GM23338 (cell line): Measurements from ENCODE around the gene SCN7A. TPM values are rescaled to one million over a fixed set of nuclear protein-coding genes. Genes with fewer than 3 reads are reported as not detected.

Experiments used
- ATAC-seq: fragments of 200-7000 bp; cut with Tn5 transposase; 3 replicates; pipeline ENCODE4 v1.9.1; 2020
- DNase-seq: peaks from one replicate; pipeline ENCODE4 v3.0.0-alpha.2; 2015; ENCODE audit warnings: low spot score
- H2AFZ ChIP-seq: fragments of 200-600 bp; sonication (generic); 2 replicates; pipeline ENCODE4 v1.8.0; 2016; ENCODE audit warnings: antibody characterized with exemption, mild to moderate bottlenecking, moderate library complexity
- H3F3A ChIP-seq: fragments of 200-600 bp; sonication (generic); replicated peaks from 2 replicates; pipeline ENCODE4 v1.8.0; 2017; ENCODE audit warnings: antibody characterized with exemption, mixed run types, low read depth
- H3K27ac ChIP-seq: fragments of 200-600 bp; sonication (generic); 2 replicates; pipeline ENCODE4 v1.6.1; 2016; ENCODE audit warnings: low read depth
- H3K27me3 ChIP-seq: fragments of 200-600 bp; sonication (generic); 2 replicates; pipeline ENCODE4 v1.8.0; 2016; ENCODE audit warnings: mild to moderate bottlenecking, mixed run types, moderate library complexity; ENCODE audit not compliant: insufficient read depth
- H3K36me3 ChIP-seq: fragments of 200-600 bp; sonication (generic); 2 replicates; pipeline ENCODE4 v1.8.0; 2016; ENCODE audit warnings: mild to moderate bottlenecking; ENCODE audit not compliant: insufficient read depth
- H3K4me1 ChIP-seq: fragments of 200-600 bp; sonication (generic); 2 replicates; pipeline ENCODE4 v1.8.0; 2016; ENCODE audit warnings: mild to moderate bottlenecking, moderate library complexity; ENCODE audit not compliant: insufficient read depth
- H3K4me2 ChIP-seq: fragments of 200-600 bp; sonication (generic); 2 replicates; pipeline ENCODE4 v1.7.1; 2017; ENCODE audit warnings: mixed run types
- H3K4me3 ChIP-seq: fragments of 200-600 bp; sonication (generic); 2 replicates; pipeline ENCODE4 v1.6.1; 2016; ENCODE audit warnings: mixed run types
- H3K79me2 ChIP-seq: fragments of 200-600 bp; sonication (generic); replicated peaks from 2 replicates; pipeline ENCODE4 v1.8.0; 2017; ENCODE audit warnings: mild to moderate bottlenecking; ENCODE audit not compliant: insufficient read depth
- H3K9me2 ChIP-seq: fragments of 200-600 bp; sonication (generic); 2 replicates; pipeline ENCODE4 v1.8.0; 2017; ENCODE audit not compliant: insufficient read depth
- H4K20me1 ChIP-seq: fragments of 200-600 bp; sonication (generic); replicated peaks from 2 replicates; pipeline ENCODE4 v1.8.0; 2017; ENCODE audit warnings: mild to moderate bottlenecking; ENCODE audit not compliant: insufficient read depth
- H3K27ac Mint-ChIP-seq: 2 replicates; pipeline ENCODE4 v1.8.0; 2020; ENCODE audit warnings: inconsistent platforms, mild to moderate bottlenecking, moderate library complexity, mixed read lengths
- H3K27me3 Mint-ChIP-seq: 3 replicates; pipeline ENCODE4 v1.8.0; 2022; ENCODE audit warnings: low read depth, mild to moderate bottlenecking, moderate library complexity, mixed read lengths, inconsistent platforms; ENCODE audit not compliant: insufficient read depth, poor library complexity
- H3K36me3 Mint-ChIP-seq: 3 replicates; pipeline ENCODE4 v1.8.0; 2021; ENCODE audit warnings: low read depth, mild to moderate bottlenecking, inconsistent platforms, moderate library complexity, mixed read lengths
- H3K4me1 Mint-ChIP-seq: 3 replicates; pipeline ENCODE4 v1.8.0; 2020; ENCODE audit warnings: mild to moderate bottlenecking, inconsistent platforms, mixed read lengths
- H3K4me3 Mint-ChIP-seq: 3 replicates; pipeline ENCODE4 v1.8.0; 2021; ENCODE audit warnings: moderate library complexity, mild to moderate bottlenecking, inconsistent platforms, mixed read lengths
- H3K9me3 Mint-ChIP-seq: 3 replicates; pipeline ENCODE4 v1.8.0; 2020; ENCODE audit warnings: moderate library complexity, mild to moderate bottlenecking, inconsistent platforms, mixed read lengths
- CTCF ChIP-seq, 2 experiments: fragments of 200-600 bp in 1 of 2; sonication (generic) in 1 of 2; conservative IDR thresholded peaks; 2 replicates each; pipeline versions ENCODE4 v1.5.1 to v1.6.1; 2016 to 2017; ENCODE audit warnings: antibody characterized with exemption in 2 of 2, low read depth in 2 of 2, mild to moderate bottlenecking in 2 of 2, moderate library complexity in 1 of 2
- ETS1 ChIP-seq: IDR thresholded peaks from 2 replicates; pipeline ENCODE4 v1.6.1; 2016; ENCODE audit warnings: antibody characterized with exemption
- EZH2 ChIP-seq: fragments of 200-600 bp; sonication (generic); IDR thresholded peaks from one replicate; pipeline ENCODE4 v1.8.0; 2017; ENCODE audit warnings: antibody characterized with exemption, mild to moderate bottlenecking, low read depth; ENCODE audit not compliant: unreplicated experiment
- JUNB ChIP-seq: IDR thresholded peaks from one replicate; pipeline ENCODE4 v1.6.1; 2016; ENCODE audit warnings: antibody characterized with exemption; ENCODE audit not compliant: unreplicated experiment
- NANOG ChIP-seq: IDR thresholded peaks from 2 replicates; pipeline ENCODE4 v1.6.1; 2016; ENCODE audit warnings: antibody characterized with exemption, borderline replicate concordance
- POLR2AphosphoS5 ChIP-seq: IDR thresholded peaks from 2 replicates; pipeline ENCODE4 v1.6.1; 2016; ENCODE audit warnings: antibody characterized with exemption, low read depth
- STAT1 ChIP-seq: IDR thresholded peaks from one replicate; pipeline ENCODE4 v1.6.1; 2016; ENCODE audit warnings: antibody characterized with exemption; ENCODE audit not compliant: unreplicated experiment
- ZNF331 ChIP-seq: fragments of 250-450 bp; sonication (Bioruptor Pico); IDR thresholded peaks from 2 replicates; pipeline ENCODE4 v1.5.0; 2020; ENCODE audit warnings: low read depth, mild to moderate bottlenecking, moderate library complexity
- ZNF462 ChIP-seq: fragments of 250-450 bp; sonication (Bioruptor Pico); IDR thresholded peaks from 2 replicates; pipeline ENCODE4 v1.5.0; 2020; ENCODE audit warnings: mild to moderate bottlenecking, moderate library complexity
- polyA plus RNA-seq: library from polyadenylated mRNA; unstranded; fragments of >200 nt; fragmentation: Nextera tagmentation; extraction: Ambion mirVana; gene quantifications from 2 replicates; pipeline ENCODE4 v1.2.1, GENCODE V29; 2016
- total RNA-seq: library from RNA; depleted of rRNA; stranded (reverse); fragments of >200 nt; shearing (Covaris generic); gene quantifications from 2 replicates; pipeline ENCODE4 v1.2.3, GENCODE V29; 2014

The SCN7A gene
- total and polyA plus RNA-seq, 2 experiments from 2014 or later, result 0.10 to 0.42 TPM

DNA sequence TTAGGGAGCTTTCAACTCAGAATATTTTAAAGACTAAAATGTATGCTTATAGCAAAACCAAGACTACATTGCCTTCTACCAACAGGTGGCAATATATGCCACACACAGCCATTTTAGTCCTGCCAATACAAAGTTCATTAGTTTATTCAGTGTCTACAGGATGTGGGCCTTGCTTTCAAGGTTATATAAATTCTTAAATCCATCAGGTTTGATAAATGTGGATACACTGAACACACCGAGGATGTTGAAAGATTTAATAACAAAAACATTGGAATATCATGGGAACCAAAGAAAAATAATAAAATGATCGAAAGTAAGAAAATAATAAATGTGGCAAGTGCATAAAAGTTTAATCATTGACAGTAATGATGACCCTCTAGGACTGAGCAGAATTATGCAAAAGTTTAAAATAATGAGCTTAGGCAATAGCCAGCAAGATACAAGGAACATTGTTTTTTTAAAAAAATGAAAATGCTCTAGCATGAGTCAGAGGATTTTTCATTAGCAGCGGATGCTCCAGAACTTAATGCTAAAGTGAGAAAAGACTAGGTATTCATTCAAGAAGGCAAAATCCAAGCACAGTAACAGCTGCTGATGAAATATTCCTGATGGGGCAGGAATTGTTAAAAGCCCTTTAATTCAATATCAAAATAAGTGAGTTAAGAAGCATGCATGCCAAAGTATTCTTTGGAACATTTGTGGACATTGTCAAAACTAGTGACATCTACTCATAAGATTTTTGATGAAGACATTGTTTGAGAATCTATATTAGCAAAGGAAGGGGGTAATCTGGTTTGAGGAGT, 132.5 kb downstream of the SCN7A start:
- Mint-ChIP-seq H3K9me3 (no peaks in the 10 kb centered on the region), H3K27me3 (no peaks in the 10 kb centered on the region), H3K27ac (peak overlapping the region; percentile 81), H3K4me1 (peaks cover 9% of the 10 kb centered on the region), H3K36me3 (no peaks in the 10 kb centered on the region), H3K4me3 (no peak overlapping the region)
- Histone ChIP-seq H2AFZ (no peak overlapping the region), H3K27ac (no peak overlapping the region), H3K4me2 (no peak overlapping the region), H3K36me3 (no peaks in the 10 kb centered on the region), H3F3A (no peaks in the 10 kb centered on the region), H3K79me2 (no peaks in the 10 kb centered on the region), H3K9me2 (no peaks in the 10 kb centered on the region), H3K27me3 (no peaks in the 10 kb centered on the region), H4K20me1 (no peaks in the 10 kb centered on the region), H3K4me1 (peaks cover 4% of the 10 kb centered on the region; the same call in 1 of the 2 replicates), H3K4me3 (no peak overlapping the region)
- TF ChIP-seq JUNB, result no peak
- no peak for TF ChIP-seq ZNF331 (CRISPR knock-in tag)
- TF ChIP-seq CTCF (conservative IDR thresholded peaks at IDR 0.05; ENCODE audit: low read depth in 2 of 2), result peak; percentile 72 to 74
- TF ChIP-seq EZH2, result no peak
- TF ChIP-seq POLR2AphosphoS5, result no peak
- no peak for TF ChIP-seq STAT1
- ATAC-seq (peak; percentile 68), DNase-seq (peak; percentile 47)

DNA sequence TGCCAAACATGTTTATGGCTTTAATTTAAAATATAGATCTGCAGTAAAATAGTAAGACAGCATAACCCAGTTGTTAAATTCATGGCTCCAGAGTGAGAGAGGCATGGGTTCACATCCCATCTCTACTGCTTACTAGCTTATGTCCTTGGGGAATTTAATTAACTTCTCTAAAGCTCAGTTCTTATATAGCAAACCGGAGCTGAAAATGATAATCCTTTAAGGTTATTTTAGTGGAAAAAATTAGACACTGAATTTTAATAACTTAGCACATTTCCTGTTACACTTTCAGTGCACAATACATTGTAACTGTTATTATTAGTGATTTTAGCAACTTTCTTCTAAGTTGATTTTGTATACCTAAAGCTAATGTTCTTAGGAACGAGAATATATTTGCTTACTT, 133.1 kb downstream of the SCN7A start:
- Histone ChIP-seq H4K20me1 (no peaks in the 10 kb centered on the region), H2AFZ (no peak overlapping the region), H3K4me2 (no peak overlapping the region), H3K36me3 (no peaks in the 10 kb centered on the region), H3K27me3 (no peaks in the 10 kb centered on the region), H3K79me2 (no peaks in the 10 kb centered on the region), H3K4me3 (no peak overlapping the region), H3K9me2 (no peaks in the 10 kb centered on the region), H3K4me1 (peaks cover 4% of the 10 kb centered on the region; the same call in 1 of the 2 replicates), H3K27ac (no peak overlapping the region), H3F3A (no peaks in the 10 kb centered on the region)
- Mint-ChIP-seq H3K27me3 (no peaks in the 10 kb centered on the region), H3K4me1 (peaks cover 9% of the 10 kb centered on the region), H3K9me3 (no peaks in the 10 kb centered on the region), H3K36me3 (no peaks in the 10 kb centered on the region), H3K4me3 (no peak overlapping the region), H3K27ac (no peak overlapping the region)
- ATAC-seq (no peak), DNase-seq (no peak)
- TF ChIP-seq NANOG, result no peak
- TF ChIP-seq EZH2, result no peak
- no peak for TF ChIP-seq ZNF462
- no peak for TF ChIP-seq ETS1
- no peak for TF ChIP-seq ZNF331 (CRISPR knock-in tag)
- no peak for TF ChIP-seq CTCF (conservative IDR thresholded peaks at IDR 0.05; ENCODE audit: low read depth in 2 of 2)
- TF ChIP-seq POLR2AphosphoS5, result no peak
